ENCODE measurements around the gene CNTN4.

CNTN4 gene
- total RNA-seq: 0 reads per million in 2 donors

DNA sequence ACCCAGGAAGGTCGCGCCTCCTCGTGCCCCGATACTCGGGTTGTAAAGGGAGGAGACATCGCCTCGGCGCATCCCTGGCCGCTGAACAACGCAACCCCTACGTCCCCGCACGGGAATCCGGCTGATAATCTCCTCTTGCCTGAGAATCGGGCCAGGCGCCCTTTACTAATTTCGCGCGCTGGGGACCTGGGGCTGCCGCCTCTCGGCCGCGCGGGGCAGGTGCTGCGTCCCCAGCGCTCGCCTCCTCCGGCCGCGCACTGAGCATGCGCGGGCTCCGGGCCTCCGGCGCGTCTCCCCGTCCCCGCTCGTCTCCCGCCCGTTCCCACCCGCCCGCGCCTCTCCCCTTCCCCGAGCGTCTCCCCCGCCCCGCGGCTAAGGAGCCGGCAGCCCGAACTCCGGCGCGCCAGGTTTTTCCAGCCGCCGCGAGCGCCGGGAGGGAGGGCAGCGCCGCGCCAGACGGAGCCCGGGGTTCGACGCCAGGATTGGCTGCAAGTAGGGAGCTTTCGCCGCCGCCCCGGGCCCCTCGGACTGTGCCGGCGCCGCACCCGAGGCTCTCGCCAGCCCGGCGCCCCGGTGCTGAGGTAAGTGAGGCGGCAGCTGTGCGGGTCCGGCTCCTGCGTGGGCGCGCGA is at the start of gene CNTN4:
CNTN4 (plus strand) TSS at position 469 of the 630 bp plus-strand sequence.
- DNase-seq: no peak

DNA sequence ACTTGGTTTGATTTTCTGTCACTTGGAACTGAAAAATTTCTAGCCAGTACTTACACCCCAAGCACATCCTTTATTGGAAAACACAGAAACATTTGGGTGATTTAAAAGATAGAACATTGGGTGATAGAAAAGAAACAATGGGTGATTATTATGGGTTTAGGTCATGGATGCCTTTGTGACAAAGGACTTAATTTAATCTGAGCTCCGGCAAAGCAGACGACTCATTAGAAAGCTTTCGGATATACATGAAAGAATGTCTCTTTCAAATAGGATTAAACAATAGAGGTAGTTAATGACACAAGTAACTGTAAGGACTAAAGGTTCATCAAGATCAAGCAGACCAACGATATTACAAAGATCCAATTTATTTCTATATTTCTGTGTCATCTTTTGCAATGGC is 37.3 kb upstream of the CNTN4 start:
- DNase-seq: no peak

DNA sequence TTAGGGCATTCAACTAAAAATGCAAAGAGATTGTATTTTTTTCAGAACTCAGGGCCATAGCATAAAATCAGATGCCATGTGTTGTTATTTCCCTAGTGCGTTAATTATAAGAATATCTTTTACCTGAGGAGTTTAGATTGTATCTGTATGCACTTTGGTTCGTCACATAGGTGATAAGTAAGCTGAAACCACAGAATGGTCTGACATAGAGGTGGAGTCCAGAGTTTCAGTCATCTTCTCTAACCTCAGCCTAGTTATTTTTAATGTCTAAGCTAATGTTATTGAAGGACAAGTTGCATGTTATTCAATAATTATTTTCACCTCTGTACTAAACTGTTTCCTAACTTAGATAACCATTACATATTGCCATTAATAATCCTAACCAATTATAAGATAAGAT is 27.1 kb upstream of the CNTN4 start:
- DNase-seq: no peak

DNA sequence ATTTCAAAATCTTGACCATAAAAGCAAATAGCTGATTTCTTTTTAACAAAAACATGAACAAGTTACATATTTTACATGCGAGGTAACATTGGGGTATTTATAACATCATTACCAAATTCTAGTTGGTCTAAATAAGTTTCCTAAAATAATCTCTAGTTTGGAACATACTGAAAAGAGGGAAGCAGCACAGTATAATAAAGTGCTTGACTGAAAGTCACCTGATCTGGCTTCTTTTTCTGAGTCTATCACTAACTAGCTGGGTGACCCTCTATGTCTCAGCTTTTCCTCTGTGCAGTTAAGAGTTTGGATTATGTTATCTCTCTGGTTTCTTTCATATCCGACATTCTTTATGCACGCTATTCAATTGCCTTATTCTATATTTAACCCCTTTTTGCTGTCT is 19.8 kb upstream of the CNTN4 start:
- no peak for DNase-seq

- DNase-seq: no peak
Observed at GRCh38 chr3:2082871-2083480, 15.7 kb upstream of the CNTN4 start.

GRCh38 chr3:2083558-2083957 is 15.1 kb upstream of the CNTN4 start:
- DNase-seq: peak; percentile 11

GRCh38 chr3:2090095-2090911 is 8.4 kb upstream of the CNTN4 start:
- DNase-seq: no peak

GRCh38 chr3:2092758-2093157 is 5.9 kb upstream of the CNTN4 start:
- DNase-seq: no peak

DNA sequence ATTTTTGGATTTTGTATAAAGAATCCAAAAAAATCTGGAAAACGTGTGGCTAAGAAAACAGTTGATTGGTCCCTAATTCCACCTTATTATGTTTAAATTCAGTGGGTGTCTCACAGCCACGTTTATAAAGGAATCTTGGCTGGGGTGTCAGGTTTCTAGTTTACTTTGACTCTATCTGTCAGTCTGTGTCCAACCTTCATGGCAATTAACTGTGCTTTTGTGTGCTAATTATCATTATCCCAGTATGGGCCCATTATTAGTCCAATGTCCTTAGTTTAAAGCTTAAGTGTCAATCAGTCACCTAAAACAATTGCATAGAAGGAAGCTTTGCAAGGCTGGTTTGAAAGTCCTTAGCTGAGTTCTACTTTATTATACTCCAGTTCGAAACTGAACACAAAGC is 3.7 kb upstream of the CNTN4 start:
- DNase-seq: no peak

- DNase-seq: no peak
Observed at GRCh38 chr3:2096216-2096615, 2.5 kb upstream of the CNTN4 start.

DNA sequence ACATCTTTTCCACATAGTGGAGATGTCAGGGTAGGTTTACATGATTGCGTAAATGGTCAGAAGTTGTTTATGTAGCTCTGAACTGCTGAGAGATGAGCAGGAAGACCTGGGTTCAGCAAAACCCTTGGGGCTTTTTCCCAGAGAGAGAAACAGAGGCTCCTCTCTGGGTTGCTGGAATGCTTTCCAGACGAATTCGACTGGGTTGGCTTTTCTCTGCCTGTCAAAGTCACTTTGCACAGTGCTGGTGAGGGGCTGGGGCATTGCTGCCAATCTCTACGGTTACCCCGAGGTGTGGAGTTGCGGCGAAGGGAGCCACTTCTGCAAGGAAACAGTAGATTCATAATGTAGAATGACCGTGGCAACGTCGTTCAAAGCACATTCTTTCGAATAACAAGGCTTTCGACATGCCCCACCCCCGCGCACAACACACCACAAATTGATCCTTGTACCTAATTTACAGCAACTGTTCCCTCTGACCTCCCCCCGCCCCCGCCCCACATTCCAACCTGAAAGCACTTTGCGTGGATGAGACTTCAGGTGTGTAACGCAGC is 950 bp upstream of the CNTN4 start:
- DNase-seq: no peak

DNA sequence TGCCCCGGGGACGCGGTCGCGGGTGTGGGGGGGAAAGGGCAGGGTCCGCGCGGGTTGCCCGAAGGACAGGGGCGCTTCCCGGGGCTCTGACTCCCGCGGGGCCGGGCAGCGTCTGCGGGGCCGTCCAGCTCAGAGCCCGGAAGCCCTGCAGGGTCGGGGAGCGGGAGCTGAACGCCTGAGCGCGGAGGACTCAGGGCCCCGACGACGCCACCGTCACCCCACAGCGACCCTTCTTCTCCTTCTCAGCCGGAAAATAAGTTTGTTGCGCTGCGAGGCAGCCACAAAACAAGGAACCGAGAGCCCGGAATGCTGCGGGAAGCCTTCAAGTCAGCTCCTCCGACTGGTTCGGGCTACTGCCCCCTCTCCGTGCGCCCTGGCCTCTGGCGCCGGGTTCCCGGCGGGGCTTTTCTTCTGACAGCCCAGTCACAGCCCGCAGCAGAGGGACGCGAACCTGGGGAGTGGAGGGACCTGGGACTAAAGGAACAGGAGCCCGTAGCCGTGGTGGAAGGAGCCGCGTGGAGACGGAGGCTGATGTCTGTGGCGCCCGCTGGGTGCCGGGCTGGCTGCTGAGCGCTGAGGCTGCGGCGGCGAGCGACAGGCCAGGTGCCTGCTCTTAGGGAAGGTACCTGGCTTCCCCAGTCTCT is 484 bp downstream of the CNTN4 start:
- peak; percentile 6 for DNase-seq

GRCh38 chr3:2099779-2100191 is 1.1 kb downstream of the CNTN4 start:
- no peak for DNase-seq

DNA sequence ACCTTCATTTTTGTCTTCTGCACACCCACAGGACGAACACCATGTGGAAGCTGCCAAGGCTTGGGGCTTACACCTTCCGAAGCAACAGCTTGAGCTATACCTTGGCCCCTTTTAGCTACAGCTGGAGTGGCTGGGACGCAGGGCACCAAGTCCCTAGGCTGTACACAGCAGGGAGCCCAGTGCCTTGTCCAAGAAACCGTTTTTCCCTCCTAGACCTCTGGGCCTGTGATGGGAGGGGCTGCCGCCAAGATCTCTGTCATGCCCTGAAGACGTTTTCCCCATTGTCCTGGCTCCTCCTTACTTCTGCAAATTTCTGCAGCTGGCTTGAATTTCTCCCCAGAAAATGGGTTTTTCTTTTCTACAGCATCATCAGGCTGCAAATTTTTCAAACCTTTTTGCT is 7.8 kb downstream of the CNTN4 start:
- DNase-seq: no peak

GRCh38 chr3:2110597-2111117 is 12.0 kb downstream of the CNTN4 start:
- no peak for DNase-seq

DNA sequence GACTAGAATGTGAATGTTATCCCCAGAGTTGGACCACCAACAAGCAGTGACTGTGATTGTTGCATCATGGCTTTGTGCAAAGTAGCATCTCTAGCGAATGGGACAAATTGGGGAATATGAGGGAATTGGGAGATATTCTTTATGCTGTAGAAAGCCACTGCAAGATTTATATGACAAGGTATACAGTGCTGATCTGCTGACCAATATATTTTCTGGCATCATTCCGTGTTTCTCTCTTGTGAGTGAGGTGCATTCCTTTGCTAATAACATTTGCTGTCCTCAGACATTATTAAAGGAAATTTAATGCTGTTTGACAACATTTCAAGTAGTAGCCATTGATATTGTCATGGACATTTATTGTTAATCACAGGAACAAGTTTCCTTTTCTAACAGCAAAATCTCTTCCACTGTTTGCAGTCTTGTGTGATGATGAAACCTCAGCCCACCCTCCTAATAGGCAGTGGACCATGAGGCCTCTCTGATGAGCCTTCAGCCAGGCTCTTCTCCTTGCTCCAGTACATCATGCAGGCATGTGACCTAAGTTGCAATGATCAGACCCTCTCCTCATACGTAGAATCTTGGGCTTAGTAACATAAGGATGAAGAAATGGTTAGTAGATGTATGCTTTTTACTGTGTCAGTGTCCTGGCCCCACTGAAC is 16.1 kb downstream of the CNTN4 start:
- DNase-seq: no peak

DNA sequence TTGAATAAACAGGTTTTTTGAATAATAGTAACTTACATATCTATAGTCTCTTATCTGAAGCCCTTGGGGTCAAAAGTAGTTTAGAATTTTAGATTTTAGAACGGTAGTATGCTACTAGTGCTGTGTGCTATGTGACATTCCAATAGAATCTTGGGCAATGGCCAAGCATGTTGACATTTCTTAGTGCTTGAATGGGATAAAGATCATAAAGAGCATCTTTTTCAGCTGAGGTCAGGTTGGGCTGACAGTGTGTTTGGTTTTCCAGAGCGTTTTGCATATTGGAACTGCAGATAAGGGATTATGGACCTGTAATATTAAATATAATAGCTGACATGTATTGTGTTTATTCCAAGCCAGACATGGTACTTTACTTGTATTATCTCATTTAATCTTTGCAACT is 32.1 kb downstream of the CNTN4 start:
- DNase-seq: no peak

- no peak for DNase-seq
Observed at GRCh38 chr3:2133146-2133545, 34.5 kb downstream of the CNTN4 start.

- no peak for DNase-seq
Observed at GRCh38 chr3:2137651-2138050, 39.0 kb downstream of the CNTN4 start.

DNA sequence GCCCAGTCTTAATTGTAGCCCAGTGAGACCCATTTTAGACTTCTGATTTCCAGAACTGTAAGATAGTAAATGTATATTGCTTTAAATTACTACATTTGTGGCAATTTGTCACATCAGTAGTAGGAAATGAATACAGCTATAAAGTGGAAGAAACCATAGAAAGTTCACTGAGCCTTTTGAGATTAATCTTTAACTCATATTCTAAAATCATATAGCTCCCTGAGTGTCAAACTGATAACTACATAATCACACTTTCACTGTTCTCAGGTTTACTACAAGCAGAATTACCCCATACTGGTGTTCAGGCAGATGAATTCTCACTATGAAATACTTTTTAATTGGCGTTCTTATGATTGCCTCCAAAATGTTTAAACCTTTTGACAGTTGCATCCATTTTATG is 42.8 kb downstream of the CNTN4 start:
- no peak for DNase-seq

DNA sequence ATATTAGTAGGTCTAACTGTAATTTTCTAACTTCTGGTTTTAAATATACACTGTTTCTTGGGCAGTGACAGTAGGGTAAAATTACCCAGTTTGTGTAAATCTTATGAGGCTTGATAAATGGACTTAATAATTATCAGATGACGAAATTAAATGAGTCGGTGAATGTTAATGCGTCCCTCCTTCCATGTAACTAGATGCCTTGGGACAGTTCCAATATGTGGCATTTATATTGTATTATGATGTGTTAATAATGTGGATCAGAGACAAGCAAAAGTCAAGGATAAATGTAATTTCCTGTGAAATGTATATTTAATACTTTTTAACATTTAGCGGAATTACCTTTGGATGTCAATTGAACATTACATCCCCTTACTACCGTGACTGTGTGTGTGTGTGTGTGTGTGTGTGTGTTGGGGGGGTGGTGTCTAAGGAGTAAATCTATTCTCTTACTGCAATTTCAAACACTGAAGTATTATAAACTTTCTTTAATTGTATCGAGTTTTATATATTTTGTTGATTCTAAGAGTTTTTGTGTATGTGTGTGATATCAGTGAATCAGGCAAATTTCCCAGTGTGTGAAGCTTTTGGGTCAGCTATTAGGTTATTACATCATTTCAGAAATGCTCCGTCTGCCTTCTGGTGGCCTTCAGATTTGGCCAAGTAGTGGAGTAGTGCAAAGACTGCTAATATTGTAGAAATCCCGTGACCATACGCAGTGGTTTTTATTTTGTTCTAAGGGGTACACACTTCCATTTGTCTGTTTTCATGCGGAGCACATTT is 50.1 kb downstream of the CNTN4 start:
- DNase-seq: no peak

DNA sequence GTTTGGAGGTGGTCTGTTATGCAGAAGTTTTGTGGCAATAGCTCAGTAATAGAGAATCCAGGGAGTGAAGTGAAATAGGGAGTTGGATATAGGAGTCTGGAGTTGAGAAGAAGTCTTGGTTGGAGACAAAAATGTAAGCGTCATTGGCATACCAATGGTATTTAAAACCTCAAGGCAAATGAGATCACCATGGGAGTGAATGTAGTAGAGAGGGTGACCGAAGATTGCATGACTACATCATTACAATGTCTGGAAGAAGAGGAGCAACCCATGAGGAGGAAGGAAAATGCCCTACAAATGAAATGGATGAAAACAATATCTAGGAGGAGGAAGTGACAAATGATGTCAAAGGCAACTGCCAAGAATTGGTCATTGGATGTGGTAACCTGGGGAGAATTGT is 54.4 kb downstream of the CNTN4 start:
- no peak for DNase-seq
